ENCODE results near the gene IFNLR1.
A peak's percentile ranks its signal among the peaks of the same experiment; 100 is the strongest.

Gene IFNLR1

DNA sequence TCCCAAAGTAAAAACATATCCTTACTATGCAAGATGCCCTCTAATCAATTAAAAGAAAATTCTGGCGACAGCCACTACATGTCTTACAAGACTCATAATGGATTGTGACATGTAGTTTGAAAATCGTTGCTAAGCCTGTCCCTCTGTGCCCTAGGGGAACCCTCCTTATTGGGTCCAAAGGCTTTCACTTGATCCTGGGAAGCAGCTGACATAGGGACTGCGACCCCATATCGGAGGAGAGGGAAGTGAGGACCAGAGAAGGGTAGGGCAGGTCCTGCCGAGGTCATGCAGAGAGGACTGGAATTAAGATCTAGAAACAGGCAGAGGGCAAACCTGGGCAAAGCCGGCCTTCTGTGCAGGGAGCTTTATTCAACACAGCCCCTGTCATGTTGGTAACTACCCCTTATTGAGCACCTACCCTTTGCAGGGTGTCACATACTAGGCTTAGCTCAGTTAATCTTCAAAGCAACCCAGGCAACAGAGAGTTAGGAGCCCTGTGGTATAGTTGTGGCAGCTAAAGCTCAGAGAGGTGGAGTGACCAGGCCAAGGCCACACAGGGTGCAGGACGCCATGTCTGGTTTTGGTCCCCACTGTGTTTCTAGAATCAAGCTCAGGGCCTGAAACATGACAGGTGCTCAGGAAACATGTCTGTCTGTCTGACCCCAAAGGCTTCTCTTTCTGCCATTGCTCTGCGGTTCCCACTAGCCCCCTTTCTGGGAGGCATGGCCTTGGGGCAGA lies 18.4 kb upstream of the IFNLR1 start:
- DNase-seq, result no peak

DNA sequence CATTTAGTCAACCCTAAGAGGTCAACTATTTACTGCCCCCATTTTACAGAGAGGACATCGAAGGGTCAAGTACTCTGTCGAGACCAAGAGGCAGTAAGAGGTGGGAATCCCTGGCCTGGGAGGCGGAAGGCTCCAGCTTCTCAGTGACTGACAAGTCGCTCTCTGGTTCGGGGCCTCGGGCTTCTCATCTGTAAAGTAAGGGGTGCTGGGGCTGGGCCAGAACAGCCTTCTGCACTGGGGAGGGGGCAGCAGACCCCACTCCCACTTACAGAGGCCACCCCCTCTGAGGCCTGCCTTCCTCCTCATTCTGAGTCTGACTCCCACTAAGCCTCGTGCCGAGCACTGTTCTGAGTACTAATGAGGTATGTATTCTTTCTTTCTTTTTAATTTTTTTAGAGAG lies 17.0 kb upstream of the IFNLR1 start:
- DNase-seq, result no peak

DNA sequence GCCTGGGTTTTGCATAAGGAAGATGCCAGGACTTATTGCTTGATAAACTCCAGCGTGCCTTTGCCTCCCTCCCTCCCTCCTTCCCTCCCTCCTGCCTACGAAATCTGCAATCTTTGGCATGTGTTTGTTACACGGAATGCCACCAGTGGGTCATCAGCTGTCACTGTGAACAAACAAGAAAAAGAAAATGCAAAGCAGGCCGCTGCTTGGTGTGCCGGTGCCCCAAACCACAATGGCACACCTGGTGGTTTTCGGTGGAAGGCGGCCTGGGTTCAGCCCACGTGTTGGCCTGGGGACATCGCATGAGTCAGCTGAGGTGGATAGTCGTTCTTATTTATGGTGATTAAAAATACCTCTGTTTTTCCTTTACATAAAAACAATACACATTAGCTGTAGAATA lies 16.3 kb upstream of the IFNLR1 start:
- no peak for DNase-seq

DNA sequence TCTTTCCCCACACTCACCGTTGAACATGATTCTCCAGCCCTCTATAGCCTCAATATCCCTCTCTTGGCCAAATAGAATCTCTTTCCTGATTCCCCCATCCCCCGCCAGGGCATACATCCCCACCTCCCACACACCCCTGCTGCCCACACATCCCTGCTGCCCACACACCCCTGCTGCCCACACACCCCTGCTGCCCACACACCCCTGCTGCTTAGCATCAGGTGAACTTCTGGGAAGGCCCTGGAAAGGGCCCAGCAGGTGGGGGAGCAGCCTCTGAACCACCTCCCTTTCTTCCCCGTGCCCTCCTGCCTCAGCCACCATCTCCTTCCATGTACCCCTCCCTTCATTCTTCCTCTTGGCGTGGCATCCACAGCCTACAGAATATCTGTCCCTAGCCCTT lies 15.9 kb upstream of the IFNLR1 start:
- no peak for DNase-seq

DNA sequence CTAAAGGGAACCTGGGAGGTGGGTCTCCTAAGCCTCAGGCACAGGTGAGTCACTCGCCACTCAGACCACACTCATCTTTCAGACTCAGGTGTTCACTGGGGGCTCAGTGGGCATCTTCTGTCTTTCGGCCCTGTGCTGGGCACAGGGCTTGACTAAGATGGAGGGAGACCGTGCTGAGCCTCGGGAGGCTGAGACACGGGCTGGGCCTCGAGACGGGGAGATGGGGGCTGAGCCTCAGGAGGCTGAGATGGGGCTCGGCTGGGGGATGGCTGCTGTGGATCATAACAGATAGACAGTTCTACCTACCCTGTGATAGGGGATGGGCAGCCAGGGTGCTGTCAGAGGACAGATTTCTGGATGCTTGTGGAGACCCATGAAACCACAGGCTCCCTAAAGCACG lies 15.5 kb upstream of the IFNLR1 start:
- no peak for DNase-seq

DNA sequence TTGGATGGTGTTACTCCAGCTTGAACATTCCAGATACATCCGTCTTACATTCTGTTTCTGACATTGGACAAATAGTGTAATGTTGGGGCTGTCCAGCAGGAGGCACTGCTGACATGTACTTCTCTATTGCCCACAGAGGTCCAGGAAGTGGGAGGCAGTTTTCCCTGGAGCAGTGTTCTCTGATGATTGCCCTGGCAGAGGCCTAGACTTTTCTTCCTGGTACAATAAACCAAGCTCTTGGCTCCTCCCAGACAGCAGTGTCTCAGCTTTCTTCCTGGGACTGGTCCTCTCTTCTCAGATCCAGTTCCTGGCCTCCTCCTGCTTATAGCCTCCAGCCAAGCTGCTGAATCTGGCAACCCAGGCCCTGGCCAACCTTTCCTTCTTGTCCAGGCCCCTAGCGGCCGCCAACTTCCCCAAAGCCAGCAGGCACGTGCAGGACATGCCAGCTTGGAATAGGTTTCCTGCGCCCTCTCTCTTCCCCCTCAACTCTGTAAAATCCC lies 14.9 kb upstream of the IFNLR1 start:
- peak; percentile 56 to 70 for DNase-seq

DNA sequence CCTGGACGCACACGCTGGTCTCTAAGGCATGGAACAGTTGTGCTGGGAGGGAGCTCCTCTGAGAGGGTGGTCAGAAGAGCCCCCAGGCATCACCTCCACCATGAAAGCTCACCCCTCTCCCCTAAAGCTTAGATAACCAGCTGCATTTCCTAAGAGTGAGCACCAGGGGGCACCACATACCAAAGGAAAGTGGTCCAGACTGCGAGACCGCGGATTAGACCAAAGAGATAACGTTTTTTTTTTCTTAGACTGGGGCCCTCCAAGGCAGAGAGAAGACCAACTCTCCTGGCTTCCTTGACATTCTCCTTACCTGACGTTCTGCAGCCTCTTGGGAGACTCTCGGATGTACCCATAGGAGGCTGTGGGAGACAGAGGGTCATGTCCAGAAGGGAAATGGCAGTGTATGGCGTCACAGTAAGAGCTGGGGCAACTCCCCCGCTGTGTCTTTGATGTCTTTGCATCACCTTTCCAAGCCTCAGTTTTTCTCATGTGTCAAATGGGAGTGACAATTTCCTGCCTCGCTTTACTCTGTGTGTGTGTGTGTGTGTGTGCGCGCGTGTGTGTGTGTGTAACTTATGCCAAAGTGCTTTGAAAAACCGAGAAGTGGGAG lies 12.3 kb upstream of the IFNLR1 start:
- peak; percentile 28 to 36 for DNase-seq

DNA sequence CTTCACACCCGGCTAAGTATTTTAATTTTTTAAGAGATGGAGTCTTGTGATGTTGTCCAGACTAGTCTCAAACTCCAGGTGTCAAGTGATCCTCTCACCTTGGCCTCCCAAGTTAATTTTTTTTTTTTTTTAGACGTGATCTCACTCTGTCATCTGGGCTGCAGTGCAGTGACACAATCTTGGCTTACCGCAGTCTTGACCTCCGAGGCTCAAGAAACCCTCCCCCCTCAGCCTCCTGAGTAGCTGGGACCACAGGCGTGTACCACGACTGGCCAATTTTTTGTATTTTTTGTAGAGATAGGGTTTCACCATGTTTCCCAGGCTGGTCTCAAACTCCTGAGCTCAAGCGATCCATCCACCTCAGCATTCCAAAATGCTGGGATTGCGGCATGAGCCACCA lies 11.7 kb upstream of the IFNLR1 start:
- DNase-seq, result no peak

DNA sequence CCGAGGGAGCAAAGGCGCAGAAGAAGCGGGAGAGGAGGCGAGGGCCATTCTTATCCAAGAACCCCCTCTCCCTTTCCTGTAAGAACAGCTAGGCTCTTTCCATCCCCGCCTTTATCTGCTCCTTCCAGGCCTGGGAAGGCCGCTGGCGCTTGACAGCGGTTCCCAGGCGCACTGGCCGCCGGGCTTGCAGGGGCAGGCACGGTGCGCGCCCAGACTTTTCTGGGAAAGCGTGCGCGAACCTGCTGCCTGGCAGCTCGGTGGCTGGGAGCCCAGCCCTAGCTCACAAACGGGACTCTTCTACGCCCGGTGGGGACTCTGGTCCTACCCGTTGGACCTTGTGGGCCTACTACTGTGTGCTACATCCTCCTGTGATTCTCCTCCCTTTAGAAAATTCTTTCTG lies 8.8 kb upstream of the IFNLR1 start:
- DNase-seq, result no peak

DNA sequence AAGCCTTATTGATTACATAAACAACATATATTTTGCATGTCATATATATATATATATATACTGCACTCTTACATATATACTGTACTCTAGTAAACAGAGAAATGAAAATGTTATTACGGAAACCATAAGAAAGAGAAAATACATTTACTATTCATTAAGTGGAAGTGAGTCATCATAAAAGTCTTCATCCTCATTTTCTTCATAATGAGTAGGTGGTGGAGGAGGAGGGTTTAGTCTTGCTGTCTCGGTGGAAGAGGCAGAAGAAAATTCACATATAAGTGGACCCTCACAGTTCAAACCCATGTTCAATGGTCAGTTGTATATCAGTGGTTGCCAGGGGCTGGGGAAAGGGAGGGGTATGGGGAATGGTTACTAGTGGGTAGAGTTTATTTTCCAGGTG lies 8.0 kb upstream of the IFNLR1 start:
- DNase-seq, result no peak

DNA sequence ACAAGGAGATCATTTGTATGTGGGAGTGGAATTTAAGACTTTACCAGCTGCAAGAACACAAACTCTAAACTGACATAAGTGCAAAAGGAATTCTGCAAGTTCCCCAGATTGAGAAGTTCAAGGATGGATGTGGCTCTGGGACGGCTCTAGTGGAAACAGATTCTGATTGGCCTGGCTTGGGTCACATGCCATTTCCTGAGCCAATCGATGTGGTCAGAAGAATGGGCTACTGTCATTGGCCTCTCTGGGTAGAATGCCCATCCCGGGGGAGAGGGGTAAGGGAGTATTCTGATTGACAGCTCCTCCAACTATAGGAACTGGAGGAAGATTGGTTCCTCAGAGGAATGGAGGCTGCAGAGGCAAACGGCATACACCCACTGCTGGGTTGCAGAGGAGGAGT lies 6.0 kb upstream of the IFNLR1 start:
- DNase-seq, result no peak

DNA sequence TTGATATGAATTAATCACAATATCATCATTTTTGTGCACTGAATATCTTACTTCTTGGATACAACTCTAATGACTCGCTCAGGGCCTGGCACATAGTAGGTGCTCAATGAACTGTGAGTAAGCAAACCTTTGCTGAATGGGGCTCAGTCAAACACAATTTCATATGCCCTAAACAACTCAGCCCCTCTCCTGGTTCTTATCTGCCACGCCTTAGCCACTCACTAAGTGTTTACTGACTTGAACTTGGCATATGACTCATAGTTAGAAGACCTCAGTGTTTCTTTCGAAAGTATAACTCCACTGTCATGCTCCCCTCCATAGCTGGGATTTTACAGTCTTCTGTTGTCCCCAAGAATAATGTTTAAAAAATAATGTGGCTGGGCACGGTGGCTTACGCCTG lies 4.8 kb upstream of the IFNLR1 start:
- no peak for DNase-seq

DNA sequence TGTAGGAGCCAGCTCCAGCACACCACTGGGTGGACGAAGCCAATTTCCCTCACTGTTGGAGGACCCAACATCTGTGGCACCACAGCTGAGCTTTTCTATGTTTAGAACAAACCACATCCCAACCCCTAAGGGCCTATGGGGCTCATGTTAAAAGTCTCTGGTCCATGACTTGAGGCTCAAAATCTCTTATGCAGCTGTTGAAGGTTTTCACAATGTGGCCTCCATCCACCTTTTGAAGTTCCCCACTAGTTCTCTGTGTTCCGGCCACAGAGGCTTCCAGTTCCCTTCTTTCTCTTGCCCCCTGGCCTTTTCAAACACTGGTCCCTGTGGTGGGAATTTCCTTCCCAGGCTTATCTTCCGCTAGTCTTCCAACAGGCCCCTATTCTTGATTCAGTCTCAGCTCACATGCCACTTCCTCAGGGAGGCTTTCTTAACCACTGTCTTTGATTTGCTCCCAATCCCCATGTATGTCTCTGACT lies 3.9 kb upstream of the IFNLR1 start:
- no peak for DNase-seq

DNA sequence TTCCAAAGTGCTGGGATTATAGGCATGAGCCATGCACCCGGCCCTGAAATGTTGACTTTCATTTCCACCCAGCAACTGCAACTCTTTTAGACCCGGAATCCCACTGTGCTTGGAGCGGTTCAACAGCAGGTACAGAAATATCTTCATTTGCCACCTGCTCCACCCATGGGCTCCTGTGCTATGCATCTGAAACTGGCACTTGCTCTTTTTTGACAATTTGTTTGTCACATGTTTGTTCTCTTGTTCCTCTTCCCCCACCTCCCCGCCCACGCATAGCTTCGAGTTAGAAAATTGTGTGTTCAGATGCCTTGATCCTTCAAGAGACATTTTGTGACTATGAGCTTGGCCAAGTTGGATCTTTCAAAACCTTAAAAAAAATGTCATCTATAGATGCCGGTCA lies 2.4 kb upstream of the IFNLR1 start:
- no peak for DNase-seq

DNA sequence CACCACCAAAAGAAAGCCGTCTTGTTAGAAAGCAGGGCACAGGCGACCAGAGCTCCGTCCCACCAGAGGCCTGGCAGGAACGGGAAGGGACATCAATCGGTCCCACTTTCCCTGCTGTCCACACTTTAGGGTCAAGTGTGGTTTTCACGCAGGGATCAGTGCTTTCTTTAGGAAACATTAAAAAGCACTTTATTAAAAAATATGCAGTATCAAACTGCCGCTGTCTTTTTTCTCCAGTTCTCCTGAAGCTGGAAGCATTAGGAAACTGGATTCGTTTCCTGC lies 437 bp downstream of the IFNLR1 start:
- DNase-seq, result peak in 1 of 2 donors; percentile 1

DNA sequence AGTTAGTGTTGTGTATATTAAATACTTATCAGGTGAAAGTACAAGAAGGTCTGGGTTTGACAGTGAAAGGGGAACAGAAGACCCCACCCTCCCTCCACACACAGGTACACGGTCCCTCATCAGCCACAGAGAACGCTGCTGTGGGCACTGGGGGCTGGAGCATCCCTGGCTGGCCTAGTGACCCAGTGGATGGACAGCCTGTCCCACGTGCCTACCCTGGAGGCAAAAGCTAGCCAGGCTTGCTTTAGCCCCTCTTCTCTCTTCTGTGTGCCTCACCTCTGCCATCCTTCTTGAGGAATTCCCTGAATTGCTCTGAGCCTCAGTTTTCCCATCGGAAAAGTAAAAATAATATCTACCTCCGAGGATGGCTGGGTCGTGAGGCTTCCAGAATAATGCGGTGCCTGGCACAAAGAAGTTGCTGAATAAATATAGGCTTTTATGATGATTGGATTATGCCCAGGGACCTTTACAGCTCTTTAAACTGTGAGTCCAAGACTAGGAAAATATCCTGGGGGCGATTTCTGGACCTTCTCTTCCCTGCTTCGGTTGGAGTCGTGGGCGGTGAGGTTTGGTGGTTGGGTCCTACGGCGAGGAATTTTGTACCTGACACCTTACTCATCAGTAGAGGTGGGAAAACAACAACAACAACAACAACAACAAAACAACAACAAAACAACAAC lies 918 bp downstream of the IFNLR1 start:
- DNase-seq, result no peak

DNA sequence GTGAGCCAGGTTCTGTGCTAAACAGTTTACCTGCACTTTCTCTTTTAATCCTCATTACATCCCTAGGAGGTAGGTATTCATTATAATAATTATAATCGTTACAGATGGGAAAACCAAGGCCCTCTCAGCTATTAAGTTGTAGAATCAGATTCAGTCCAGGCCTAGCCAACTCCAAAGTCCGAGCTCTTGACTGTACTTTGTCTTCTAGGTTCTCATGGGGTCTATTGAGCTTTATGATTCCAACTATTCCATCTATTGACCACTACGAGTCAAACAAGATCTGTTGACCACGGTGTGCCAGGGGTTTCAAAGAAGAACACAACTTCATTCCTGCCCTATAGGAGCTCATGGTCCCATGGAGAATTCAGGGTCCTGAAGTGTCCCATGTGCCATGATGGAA lies 2.0 kb downstream of the IFNLR1 start:
- no peak for DNase-seq

DNA sequence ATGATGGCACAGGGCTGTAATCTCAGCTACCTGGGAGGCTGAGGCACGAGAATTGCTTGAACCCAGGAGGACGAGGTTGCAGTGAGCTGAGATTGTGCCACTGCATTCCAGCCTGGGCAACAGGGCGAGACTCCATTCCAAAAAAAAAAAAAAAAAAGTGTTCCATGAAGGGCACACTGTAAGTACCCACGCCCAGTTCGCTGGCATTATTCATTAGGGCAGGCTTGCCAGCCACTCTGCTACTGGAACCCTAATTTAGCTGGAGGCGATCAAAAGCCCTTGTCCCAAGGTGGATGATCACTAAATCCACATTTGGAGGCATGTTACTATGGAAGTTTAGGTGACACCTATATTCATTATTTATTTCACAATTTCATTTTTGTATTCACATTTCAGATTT lies 5.0 kb downstream of the IFNLR1 start:
- DNase-seq, result no peak

DNA sequence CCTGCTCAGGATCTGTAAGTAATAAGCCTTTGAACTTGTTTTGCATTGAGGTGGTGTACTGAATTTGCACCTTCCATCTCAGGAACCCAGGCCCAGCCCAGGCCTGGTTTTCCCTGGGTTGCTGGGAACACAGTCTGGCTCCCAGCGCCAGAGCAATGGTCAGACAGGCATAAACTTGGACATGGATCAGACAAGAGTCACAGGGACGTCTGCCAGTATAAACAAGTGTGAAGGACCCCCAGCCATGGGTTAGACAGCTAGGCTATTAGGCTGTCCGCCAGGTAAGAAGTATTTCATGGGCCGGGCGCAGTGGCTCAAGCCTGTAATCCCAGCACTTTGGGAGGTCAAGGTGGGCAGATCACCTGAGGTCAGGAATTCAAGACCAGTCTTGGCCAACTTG lies 5.5 kb downstream of the IFNLR1 start:
- no peak for DNase-seq

DNA sequence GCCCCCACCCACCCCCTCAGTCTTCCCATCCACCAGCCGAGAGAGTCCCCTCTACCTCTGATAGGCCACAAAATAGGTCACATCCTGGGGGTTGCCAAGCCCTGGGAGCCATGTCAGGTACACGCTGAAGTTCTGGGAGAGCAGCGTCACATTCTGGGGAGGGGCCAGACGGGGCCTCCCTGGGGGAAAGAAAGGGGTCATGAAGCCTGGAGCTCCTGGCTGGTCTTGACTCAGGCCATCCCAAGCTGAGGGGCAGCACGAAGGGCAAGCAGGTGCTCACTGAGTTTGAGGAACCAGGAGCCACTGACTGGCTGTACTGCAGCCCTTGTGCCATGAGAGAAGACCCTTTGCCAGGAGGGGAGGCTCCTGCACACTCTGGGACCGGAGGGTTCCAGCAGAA lies 6.4 kb downstream of the IFNLR1 start:
- DNase-seq, result no peak

DNA sequence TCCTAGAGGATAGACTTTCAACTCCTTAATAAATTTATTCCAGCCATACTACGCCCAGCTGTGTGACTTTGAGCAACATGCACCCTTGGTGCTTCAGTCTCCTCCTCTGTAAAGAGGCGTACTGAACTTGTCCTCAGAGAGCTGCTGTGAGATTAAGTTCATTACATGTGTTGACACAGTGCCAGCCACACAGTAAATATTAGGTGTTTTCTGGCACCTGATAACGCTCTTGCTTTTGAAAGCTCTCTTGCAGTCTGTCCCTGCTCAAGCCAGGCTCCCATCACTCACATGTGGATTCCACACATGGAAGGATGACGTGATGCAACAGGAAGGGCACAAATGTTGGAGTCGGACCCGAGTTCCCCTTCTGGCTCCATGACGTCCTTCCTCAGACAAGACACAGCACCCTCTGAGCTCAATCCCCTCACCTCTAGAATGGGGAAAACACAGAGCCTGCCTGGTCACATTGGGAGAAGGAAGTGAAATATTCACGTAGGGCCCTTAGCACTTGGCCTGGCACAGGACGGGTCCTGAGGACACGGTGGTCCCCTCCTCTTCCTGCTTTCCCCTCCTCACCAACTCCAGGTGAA lies 7.7 kb downstream of the IFNLR1 start:
- no peak for DNase-seq

DNA sequence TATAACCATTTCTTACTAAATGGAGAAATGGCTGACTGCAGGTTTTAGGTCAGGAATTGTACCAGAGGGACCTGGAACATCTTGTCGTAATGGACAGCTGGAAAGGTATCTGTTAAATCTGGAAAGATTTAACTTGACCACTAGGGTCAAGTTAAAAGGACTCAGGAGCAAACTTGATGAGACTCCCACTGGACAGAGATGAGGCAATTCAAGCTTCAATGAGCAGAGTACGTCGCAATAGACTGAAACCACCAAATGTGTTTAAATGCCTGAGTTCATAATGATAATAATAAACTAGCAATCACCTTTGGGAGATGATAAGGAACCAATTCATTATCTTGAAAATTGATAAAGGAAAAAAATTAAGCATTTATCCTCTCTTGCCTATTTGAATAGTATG lies 8.7 kb downstream of the IFNLR1 start:
- no peak for DNase-seq

DNA sequence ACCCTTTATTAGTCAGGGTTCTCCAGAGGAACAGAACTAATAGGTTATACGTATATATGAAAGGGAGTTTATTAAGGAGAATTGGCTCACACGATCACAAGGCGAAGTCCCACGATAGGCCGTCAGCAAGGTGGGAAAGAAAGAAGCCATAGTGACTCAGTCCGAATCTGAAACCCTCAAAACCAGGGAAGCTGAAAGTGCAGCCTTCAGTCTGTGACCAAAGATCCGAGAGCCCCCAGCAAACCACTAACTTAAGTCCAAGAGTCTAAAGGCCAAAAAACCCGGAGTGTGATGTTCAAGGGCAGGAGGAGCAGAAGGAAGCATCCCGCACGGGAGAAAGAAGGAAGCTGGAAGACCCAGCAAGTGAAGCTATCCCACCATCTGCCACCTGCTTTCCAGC lies 9.9 kb downstream of the IFNLR1 start:
- no peak for DNase-seq
